Measurements from ENCODE around the gene REEP1.
"Not testable (repeated sequence)": the region's sequence is repeated elsewhere in the genome, so short reads cannot be mapped to it uniquely, and the experiment has no call there.

REEP1 gene

DNA sequence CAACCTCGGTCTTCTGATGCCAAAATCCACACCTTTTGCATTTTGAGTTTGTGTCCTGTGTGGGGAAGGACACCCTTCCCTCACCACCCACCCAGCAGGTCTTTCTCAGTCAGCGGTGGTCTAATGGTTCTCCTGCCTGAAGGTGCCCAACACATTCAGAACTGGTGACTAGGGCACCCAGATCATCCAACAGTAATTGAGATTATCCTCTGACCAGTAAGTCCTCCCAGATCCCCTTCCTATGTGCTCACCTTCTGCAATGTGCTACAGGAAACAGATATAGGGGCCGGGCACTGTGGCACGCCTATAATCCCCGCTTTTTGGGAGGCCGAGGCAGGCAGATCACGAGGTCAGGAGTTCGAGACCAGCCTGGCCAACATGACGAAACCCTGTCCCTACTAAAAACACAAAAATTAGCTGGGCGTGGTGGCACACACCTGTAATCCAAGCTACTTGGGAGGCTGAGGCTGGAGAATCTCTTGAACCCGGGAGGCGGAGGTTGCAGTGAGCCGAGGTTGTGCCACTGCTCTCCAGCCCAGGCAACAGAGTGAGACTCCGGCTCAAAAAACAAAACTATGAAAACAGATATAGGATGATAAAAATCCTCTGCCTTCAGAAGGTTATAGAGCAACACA, 56.2 kb downstream of the REEP1 start:
- FAIRE-seq = no peak

- FAIRE-seq = no peak
Observed at GRCh38 chr2:86280191-86280667, 57.2 kb downstream of the REEP1 start.

DNA sequence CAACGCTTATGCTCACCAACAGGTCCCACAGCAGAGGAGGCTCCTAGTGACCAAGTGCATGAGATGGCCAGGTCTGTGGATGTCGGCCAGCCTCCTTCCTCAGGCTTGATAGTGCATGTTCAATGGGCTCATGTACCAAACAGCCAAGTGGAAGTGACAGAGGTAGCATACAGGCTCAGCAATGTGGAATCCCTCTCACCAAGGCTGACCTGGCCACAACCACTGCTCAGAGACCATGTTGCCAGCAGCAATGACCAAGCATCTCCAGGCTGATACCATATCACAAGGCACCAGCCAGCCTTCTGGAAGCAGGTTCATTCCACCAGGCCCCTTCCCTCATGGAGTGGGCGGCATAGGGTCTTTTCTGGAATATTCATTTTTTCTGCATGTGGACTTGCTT, 61.5 kb downstream of the REEP1 start:
- no peak for FAIRE-seq

GRCh38 chr2:86275384-86275799, 62.0 kb downstream of the REEP1 start:
- no peak for FAIRE-seq

GRCh38 chr2:86274918-86275275, 62.5 kb downstream of the REEP1 start:
- no peak for FAIRE-seq

DNA sequence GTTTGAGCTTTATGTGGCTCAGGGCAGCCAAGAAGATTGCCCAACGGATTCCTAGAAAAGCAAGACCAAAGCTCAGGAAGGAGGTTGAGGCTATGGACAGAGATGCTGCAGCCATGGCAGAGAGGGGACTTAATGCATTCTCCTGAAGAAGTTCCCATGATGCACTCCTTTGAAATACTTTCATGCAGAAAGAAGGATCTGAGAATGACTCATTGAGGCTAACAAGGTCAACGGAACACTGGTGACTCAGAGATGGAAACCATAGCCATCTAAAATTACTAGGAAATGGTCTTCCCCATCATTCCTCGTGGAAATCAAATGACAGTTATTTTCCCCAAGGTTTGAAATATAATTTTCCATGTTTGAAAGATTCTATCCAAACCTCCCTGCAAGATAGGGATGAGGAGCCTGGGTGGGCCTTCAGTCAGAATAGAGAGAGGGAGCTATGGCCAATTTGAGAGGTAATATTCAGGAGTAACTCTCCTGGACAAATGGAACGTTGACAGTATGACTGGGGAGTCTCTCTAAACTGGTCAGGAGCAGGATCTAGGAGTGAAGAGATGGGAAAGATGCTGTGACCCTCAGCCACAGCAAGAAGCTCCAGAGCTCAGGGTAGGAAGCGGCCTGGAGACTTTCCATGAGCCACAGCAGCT, 63.0 kb downstream of the REEP1 start:
- FAIRE-seq = no peak

DNA sequence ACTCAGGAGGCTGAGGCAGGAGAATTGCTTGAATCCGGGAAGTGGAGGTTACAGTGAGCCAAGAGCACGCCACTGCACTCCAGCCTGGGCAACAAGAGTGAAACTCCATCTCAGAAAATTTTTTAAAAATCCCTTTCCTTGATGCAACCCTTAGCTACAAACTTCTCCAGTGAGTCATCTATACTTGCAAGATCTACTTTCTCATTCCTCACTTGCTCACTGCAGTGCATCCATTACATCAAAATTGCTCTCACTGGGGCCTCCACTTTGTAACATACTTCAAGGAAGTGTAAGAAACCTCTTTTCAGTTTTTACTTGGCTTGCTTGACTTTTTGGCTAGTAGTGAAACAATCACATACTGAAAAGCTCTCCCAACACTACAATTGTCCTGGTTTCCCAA, 65.3 kb downstream of the REEP1 start:
- no peak for FAIRE-seq

DNA sequence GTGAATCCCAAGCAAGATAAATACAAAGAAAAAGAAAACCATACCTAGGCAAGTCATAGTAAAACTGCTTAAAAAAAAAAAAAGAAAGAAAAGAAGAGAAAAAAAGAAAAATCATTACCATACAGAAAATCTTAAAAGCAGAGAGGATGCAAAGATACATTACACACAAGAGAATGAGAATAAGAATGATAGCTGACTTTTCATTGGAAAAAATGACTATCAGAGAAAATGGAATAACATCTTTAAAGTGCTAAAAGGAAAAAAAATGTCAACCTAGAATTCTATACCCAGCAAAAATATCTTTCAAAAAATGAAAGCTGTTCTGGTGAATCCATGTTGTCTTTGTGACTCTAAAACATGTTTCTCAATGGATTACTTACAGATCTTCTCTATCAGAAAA, 66.2 kb downstream of the REEP1 start:
- FAIRE-seq = no peak

GRCh38 chr2:86263956-86264355, 73.5 kb downstream of the REEP1 start:
- FAIRE-seq = no peak

GRCh38 chr2:86260978-86261377, 76.4 kb downstream of the REEP1 start:
- no peak for FAIRE-seq

- FAIRE-seq = no peak
Observed at GRCh38 chr2:86258106-86258505, 79.3 kb downstream of the REEP1 start.

- FAIRE-seq = no peak
Observed at GRCh38 chr2:86256982-86257381, 80.4 kb downstream of the REEP1 start.

GRCh38 chr2:86256300-86256699, 81.1 kb downstream of the REEP1 start:
- no peak for FAIRE-seq

GRCh38 chr2:86254576-86255538, 82.6 kb downstream of the REEP1 start:
- FAIRE-seq = no peak

- FAIRE-seq = no peak
Observed at GRCh38 chr2:86253424-86253823, 84.0 kb downstream of the REEP1 start.

- no peak for FAIRE-seq
Observed at GRCh38 chr2:86251840-86252266, 85.6 kb downstream of the REEP1 start.

- no peak for FAIRE-seq
Observed at GRCh38 chr2:86249579-86250391, 87.6 kb downstream of the REEP1 start.

DNA sequence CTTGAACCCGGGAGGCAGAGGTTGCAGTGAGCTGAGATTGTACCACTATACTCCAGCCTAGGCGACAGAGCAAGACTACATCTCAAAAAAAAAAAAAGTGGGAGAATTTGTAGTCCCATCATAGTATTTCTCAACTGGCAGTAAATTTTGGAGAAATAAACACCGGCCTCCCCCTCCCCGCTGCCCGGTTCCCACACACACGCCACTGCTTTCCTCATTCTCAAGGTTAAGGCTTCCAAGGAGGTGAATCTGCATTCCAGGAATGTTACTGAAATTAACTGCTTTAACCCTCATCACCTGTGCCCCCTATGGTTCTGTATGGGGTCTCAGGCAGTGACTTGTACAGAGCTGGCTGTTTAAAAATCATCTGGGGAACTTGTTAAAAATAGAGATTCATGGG, 88.2 kb downstream of the REEP1 start:
- FAIRE-seq = no peak

DNA sequence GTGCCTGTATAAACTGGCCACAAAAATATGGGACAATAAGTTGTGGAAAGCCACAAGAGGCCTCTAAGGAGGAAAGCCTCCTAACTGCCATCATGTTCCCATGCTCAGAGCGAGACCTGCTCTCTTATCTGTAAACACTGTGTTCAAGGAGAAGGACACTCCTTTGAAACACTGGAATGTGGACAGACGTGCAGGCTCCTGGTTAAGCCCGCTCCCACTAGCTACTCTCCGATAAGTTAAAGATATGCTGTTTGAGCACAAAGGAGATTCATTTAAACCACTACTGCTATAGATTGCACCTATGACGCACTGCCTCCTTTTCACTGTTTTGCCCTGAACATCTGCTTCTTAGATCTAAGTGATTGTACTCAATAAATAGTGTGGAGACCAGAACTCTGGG, 92.2 kb downstream of the REEP1 start:
- not testable (repeated sequence) for FAIRE-seq

DNA sequence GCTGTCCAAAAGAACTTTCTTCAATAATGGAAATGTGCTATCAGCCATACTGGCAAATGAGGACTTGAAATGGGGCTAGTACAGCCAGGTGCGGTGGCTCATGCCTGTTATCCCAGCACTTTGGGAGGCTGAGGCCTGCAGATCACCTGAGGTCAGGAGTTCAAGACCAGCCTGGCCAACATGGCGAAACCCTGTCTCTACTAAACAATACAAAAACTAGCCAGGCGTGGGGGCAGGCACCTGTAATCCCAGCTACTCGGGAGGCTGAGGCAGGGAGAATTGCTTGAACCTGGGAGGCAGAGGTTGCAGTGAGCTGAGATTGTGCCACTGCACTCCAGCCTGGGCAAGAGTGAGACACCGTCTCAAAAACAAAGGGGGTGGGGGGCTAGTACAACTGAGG, 92.6 kb downstream of the REEP1 start:
- FAIRE-seq = not testable (repeated sequence)

GRCh38 chr2:86243950-86244733, 93.3 kb downstream of the REEP1 start:
- FAIRE-seq = no peak

- FAIRE-seq = no peak
Observed at GRCh38 chr2:86243272-86243671, 94.2 kb downstream of the REEP1 start.
